Breast epithelium (tissue), 4 donors: ENCODE results near the gene WDR70. TPM values are rescaled to one million over a fixed set of nuclear protein-coding genes. Genes with fewer than 3 reads are reported as not detected.
"Not testable (repeated sequence)": the region's sequence is repeated elsewhere in the genome, so short reads cannot be mapped to it uniquely, and the experiment has no call there.

Experiments
- DNase-seq, 2 donors: peaks; one replicate each; pipeline ENCODE4 v3.0.0-alpha.2; 2019; ENCODE audit warnings: low spot score in 2 of 2
- H3K27ac ChIP-seq, 2 donors: fragments of 200-600 bp; sonication (generic) in 1 of 2; one replicate each; pipeline ENCODE4 v1.5.1; 2016 to 2019; ENCODE audit warnings: mild to moderate bottlenecking in 1 of 2
- H3K27me3 ChIP-seq, 2 donors: fragments of 200-600 bp; sonication (generic) in 1 of 2; one replicate each; pipeline versions ENCODE4 v1.5.1 to v1.6.0; 2017 to 2019; ENCODE audit warnings: control low read depth in 1 of 2, mild to moderate bottlenecking in 1 of 2
- H3K36me3 ChIP-seq: fragments of 200-600 bp; one replicate; pipeline ENCODE4 v1.5.1; 2019
- H3K4me1 ChIP-seq, 2 donors: fragments of 200-600 bp; sonication (generic); one replicate each; pipeline ENCODE4 v1.5.1; 2016 to 2019; ENCODE audit warnings: control low read depth in 1 of 2
- H3K4me3 ChIP-seq, 3 donors: fragments of 200-600 bp; sonication (generic); 1 replicate in 2 of 3; 2 replicates in 1 of 3; pipeline ENCODE4 v1.5.1; 2016 to 2019; ENCODE audit warnings: mild to moderate bottlenecking in 3 of 3, moderate library complexity in 2 of 3
- H3K9me3 ChIP-seq, 2 donors: fragments of 200-600 bp; sonication (generic) in 1 of 2; one replicate each; pipeline ENCODE4 v1.5.1; 2016 to 2019; ENCODE audit warnings: control low read depth in 1 of 2
- POLR2A ChIP-seq: fragments of 450-650 bp; IDR thresholded peaks from one replicate; pipeline ENCODE4 v1.6.1; 2016; ENCODE audit warnings: antibody characterized with exemption, mild to moderate bottlenecking, moderate library complexity
- POLR2AphosphoS5 ChIP-seq, 3 donors: sonication (generic); formaldehyde crosslinking; IDR thresholded peaks; one replicate each; pipeline ENCODE4 v1.6.1; 2017; ENCODE audit warnings: antibody characterized with exemption in 3 of 3
- intact Hi-C: fragments of 100-400 bp; cut with DNase I; formaldehyde crosslinking; loops from one replicate; pipeline ENCODE4 v1.15.1; 2023; ENCODE audit warnings: low total_unique reads
- total RNA-seq, 3 donors: library from RNA; depleted of rRNA; stranded (reverse); fragments of >200 nt; gene quantifications; one replicate each; pipeline ENCODE4 v1.1.0, GENCODE V29; 2016
- TF ChIP-seq, protein P1 (sequence below), 3 donors: fragments of 450-650 bp; IDR thresholded peaks; one replicate each; pipeline ENCODE4 v1.5.1; 2016 to 2017; ENCODE audit warnings: antibody characterized with exemption in 3 of 3, mild to moderate bottlenecking in 3 of 3, moderate library complexity in 3 of 3

Gene WDR70
- total RNA-seq, 3 donors from 2014 or later, result 29.6 to 40.2 (median 37.0) TPM

DNA sequence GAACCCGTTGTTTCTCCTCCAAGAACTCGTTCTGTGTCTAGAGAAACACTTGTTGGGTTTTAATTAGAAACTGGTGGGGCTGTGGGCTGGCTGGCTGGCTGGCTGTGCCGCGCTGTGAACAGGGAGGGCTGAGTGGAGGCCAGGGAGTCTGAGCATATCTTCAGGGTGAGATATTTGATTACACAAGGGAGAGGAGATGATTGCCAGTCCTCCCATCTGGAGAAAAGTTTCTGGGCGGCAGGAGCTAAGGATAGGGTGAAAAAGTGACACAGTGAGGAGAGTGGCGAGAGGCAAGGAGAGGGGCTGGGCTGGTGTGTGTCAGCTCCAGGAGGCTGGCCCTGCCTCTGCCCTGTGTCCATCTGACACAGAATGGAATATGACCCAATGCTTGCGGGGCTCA lies 397.7 kb downstream of the WDR70 start:
- H3K9me3 ChIP-seq, result peaks cover 0 to 12% of the 10 kb centered on the region in 2 donors
- TF ChIP-seq, protein P1, sequence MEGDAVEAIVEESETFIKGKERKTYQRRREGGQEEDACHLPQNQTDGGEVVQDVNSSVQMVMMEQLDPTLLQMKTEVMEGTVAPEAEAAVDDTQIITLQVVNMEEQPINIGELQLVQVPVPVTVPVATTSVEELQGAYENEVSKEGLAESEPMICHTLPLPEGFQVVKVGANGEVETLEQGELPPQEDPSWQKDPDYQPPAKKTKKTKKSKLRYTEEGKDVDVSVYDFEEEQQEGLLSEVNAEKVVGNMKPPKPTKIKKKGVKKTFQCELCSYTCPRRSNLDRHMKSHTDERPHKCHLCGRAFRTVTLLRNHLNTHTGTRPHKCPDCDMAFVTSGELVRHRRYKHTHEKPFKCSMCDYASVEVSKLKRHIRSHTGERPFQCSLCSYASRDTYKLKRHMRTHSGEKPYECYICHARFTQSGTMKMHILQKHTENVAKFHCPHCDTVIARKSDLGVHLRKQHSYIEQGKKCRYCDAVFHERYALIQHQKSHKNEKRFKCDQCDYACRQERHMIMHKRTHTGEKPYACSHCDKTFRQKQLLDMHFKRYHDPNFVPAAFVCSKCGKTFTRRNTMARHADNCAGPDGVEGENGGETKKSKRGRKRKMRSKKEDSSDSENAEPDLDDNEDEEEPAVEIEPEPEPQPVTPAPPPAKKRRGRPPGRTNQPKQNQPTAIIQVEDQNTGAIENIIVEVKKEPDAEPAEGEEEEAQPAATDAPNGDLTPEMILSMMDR (IDR thresholded peaks at IDR 0.05), result no peak
- no peak for TF ChIP-seq POLR2A
- TF ChIP-seq POLR2AphosphoS5 (IDR thresholded peaks at IDR 0.05), result no peak
- no peaks in the 10 kb centered on the region for H3K27me3 ChIP-seq
- no peaks in the 10 kb centered on the region for H3K4me1 ChIP-seq
- H3K4me3 ChIP-seq, result no peak overlapping the region
- intact Hi-C loops, result no loop called here
- no peaks in the 10 kb centered on the region for H3K36me3 ChIP-seq
- DNase-seq, result no peak
- H3K27ac ChIP-seq, result no peak overlapping the region

- Histone ChIP-seq H3K27me3 (no peaks in the 10 kb centered on the region), H3K36me3 (no peaks in the 10 kb centered on the region), H3K4me1 (no peaks in the 10 kb centered on the region), H3K27ac (no peak overlapping the region), H3K4me3 (no peak overlapping the region), H3K9me3 (peaks cover 0 to 12% of the 10 kb centered on the region in 2 donors)
- intact Hi-C loops, result no loop called here
- DNase-seq, result no peak
- TF ChIP-seq POLR2AphosphoS5 (IDR thresholded peaks at IDR 0.05), result no peak
- TF ChIP-seq POLR2A, result no peak
These were observed 398.5 kb downstream of the WDR70 start for GRCh38 chr5:37777432-37778130.

- H3K9me3 ChIP-seq, H3K4me3 ChIP-seq, H3K36me3 ChIP-seq, DNase-seq, H3K27ac ChIP-seq, H3K27me3 ChIP-seq, H3K4me1 ChIP-seq, intact Hi-C loops: not testable (repeated sequence)
These were observed 402.3 kb downstream of the WDR70 start for GRCh38 chr5:37781409-37781808.

DNA sequence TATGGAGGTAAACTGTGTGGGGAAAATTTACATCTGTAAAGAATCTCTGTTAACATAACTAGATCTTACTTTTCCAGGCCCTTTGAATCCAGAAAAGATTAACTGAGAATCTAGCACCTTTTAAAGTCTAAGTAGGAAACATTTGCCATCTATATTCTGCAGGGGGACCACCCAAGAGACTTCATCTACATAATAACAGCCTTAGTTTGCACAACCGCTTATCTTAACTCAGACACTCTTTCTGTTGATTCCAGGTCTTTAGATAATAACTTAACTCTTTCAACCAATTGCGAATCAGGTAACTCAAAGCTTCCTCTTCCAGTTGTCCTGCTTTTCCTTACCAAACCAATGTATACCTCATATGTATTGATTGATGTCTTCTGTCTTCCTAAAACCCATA lies 407.3 kb downstream of the WDR70 start:
- H3K27ac ChIP-seq, result no peak overlapping the region

GRCh38 chr5:37786862-37787519 lies 407.9 kb downstream of the WDR70 start:
- no peak overlapping the region for H3K4me3 ChIP-seq
- no peaks in the 10 kb centered on the region for H3K9me3 ChIP-seq
- TF ChIP-seq POLR2A (no peak), POLR2AphosphoS5 (IDR thresholded peaks at IDR 0.05) (no peak)
- TF ChIP-seq, protein P1 (IDR thresholded peaks at IDR 0.05), result no peak
- H3K27me3 ChIP-seq, result no peaks in the 10 kb centered on the region
- no peak for DNase-seq
- H3K27ac ChIP-seq, result no peak overlapping the region
- intact Hi-C loops, result no loop called here
- H3K4me1 ChIP-seq, result no peaks in the 10 kb centered on the region
- no peaks in the 10 kb centered on the region for H3K36me3 ChIP-seq

More for the DNA sequence above, 407.3 kb downstream of the WDR70 start:
- TF ChIP-seq, protein P1 (IDR thresholded peaks at IDR 0.05), result no peak
- no peak for TF ChIP-seq POLR2AphosphoS5 (IDR thresholded peaks at IDR 0.05)
- H3K4me1 ChIP-seq, result no peaks in the 10 kb centered on the region
- no peak overlapping the region for H3K4me3 ChIP-seq
- no peaks in the 10 kb centered on the region for H3K27me3 ChIP-seq
- H3K36me3 ChIP-seq, result no peaks in the 10 kb centered on the region
- intact Hi-C loops, result no loop called here
- DNase-seq, result no peak
- H3K9me3 ChIP-seq, result no peaks in the 10 kb centered on the region

DNA sequence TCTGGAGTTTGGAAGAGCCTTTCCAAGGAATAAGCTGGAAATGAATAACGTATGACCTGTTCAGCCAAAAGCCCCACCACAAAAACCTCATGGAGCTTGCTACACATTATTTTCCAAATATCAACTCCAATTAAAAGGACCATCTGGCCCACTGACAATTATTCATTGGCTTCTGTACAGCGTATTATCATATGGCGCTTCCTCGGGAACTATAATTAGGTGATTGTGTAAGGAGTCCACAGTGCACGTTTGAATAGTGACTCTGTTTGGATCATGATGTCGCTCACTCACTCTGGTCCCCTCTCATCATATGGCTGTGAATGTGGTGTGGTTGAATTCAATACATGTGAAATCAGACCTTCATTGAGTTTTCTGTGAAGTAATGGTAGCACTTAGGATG lies 408.6 kb downstream of the WDR70 start:
- no peaks in the 10 kb centered on the region for H3K4me1 ChIP-seq
- H3K4me3 ChIP-seq, result no peak overlapping the region
- intact Hi-C loops, result no loop called here
- no peaks in the 10 kb centered on the region for H3K27me3 ChIP-seq
- no peak for TF ChIP-seq POLR2A
- TF ChIP-seq, protein P1 (IDR thresholded peaks at IDR 0.05), result no peak
- TF ChIP-seq POLR2AphosphoS5 (IDR thresholded peaks at IDR 0.05), result no peak
- H3K27ac ChIP-seq, result no peak overlapping the region
- H3K9me3 ChIP-seq, result no peaks in the 10 kb centered on the region
- no peaks in the 10 kb centered on the region for H3K36me3 ChIP-seq
- no peak for DNase-seq
